Measurements from ENCODE around the gene UBC.
"Not testable (repeated sequence)": the region's sequence is repeated elsewhere in the genome, so short reads cannot be mapped to it uniquely, and the experiment has no call there.

The UBC gene

DNA sequence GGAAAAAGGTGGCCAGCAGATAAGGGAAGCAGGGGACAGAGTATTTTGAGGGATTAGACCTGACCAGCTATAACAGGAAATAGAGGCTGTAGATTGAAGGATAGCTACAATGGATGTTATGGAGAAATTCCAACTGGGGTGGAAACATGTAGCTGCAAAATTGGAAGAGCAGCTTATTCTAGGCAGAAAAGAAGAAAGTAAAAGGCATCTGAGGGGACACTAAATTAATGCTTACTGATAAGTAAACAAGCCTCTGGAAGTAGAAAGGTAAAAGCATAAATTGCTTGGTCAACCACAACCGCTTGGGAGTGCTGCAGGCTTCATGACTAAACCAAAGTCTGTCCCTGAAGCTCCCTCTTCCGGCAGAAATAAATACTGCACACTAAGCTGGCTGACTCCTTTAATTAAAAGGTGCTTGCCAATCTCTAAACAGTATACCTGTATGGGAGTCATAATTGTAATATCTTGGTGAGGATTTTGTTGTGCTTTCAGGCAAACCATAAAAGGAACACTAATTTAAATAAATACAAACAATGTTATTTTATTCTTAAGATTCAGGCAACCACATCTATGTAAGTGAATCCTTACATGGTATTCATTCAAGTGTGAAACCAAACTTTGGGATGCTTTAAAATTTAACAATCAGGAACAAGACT lies 7.7 kb downstream of the UBC start:
- no peak overlapping the region for H3K27ac ChIP-seq
- in situ Hi-C loops (cut with HindIII; ENCODE audit: low pct_ligation_motif_present, low sequenced_read_pairs), result no loop called here
- TF ChIP-seq, protein P1, sequence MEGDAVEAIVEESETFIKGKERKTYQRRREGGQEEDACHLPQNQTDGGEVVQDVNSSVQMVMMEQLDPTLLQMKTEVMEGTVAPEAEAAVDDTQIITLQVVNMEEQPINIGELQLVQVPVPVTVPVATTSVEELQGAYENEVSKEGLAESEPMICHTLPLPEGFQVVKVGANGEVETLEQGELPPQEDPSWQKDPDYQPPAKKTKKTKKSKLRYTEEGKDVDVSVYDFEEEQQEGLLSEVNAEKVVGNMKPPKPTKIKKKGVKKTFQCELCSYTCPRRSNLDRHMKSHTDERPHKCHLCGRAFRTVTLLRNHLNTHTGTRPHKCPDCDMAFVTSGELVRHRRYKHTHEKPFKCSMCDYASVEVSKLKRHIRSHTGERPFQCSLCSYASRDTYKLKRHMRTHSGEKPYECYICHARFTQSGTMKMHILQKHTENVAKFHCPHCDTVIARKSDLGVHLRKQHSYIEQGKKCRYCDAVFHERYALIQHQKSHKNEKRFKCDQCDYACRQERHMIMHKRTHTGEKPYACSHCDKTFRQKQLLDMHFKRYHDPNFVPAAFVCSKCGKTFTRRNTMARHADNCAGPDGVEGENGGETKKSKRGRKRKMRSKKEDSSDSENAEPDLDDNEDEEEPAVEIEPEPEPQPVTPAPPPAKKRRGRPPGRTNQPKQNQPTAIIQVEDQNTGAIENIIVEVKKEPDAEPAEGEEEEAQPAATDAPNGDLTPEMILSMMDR (IDR thresholded peaks at IDR 0.05; ENCODE audit: low read depth, low read length, missing control alignments), result peak; percentile 98
- peak; percentile 95 for DNase-seq
- peaks cover 13% of the 10 kb centered on the region for H3K36me3 ChIP-seq (replicated peaks)
- H3K27me3 ChIP-seq (replicated peaks), result no peaks in the 10 kb centered on the region
- no peak overlapping the region for H3K4me3 ChIP-seq (ENCODE audit: low read depth, low read length)

DNA sequence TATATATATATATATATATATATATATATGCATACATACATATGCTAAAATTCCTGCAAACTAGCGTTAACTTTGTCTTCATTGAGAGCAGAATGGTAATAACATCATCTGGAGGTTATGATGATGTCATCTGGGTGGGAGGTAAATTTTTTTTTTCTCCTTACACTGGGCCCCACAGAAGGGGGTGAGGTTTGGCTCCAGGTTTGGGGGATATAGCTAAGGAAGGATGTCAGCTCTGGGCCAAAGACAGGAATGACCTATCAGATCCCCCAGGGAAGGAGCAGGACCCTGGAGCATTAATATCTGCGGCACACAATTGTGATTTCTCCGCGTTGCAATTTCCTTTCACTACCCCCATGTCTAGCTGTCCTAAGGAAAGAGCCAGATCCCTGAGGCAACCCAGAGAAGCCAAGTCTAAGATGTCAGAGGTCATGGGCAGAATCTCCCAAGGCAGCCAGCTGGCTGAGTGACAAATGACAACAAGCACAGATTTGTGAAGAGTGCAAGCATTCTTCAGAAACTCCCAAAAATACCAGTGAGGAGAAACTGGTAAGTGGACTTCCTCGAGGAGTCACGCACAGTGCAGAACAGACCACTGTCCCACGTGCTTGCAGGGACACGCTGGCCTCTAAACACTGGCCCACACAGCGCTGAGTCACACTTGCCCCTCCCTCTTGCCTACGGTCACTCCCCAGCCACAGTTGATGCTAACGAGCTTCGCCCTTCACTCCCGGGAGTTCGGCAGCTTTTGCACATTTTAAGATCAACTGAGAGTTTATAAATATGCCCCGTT lies 9.9 kb downstream of the UBC start:
- H3K36me3 ChIP-seq (replicated peaks), result no peaks in the 10 kb centered on the region
- peak; percentile 94 for DNase-seq
- in situ Hi-C loops (cut with HindIII; ENCODE audit: low pct_ligation_motif_present, low sequenced_read_pairs), result no loop called here
- H3K4me3 ChIP-seq (ENCODE audit: low read depth, low read length), result no peak overlapping the region
- H3K27me3 ChIP-seq (replicated peaks), result no peaks in the 10 kb centered on the region
- peak overlapping the region; percentile 68 for H3K27ac ChIP-seq
- TF ChIP-seq, protein P1 (IDR thresholded peaks at IDR 0.05; ENCODE audit: low read depth, low read length, missing control alignments), result no peak

DNA sequence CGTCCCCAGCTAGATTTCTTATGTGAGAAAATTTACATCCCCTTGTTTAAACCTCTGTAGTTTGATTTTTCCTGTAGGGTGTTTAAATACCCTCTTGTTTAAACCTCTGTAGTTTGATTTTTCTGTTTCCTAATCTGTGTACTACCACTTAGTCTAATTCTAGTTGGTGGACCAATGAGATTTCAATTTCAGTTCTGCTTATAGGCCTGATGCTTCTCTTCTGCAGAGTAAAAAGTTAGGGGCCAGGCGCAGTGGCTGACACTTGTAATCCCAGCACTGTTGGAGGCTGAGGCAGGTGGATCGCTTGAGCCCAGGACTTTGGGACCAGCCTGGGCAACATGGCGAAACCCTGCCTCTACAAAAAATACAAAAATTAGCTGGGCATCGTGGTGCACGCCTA lies 11.5 kb downstream of the UBC start:
- in situ Hi-C loops (cut with HindIII; ENCODE audit: low pct_ligation_motif_present, low sequenced_read_pairs), result no loop called here
- H3K27ac ChIP-seq, result no peak overlapping the region
- no peaks in the 10 kb centered on the region for H3K27me3 ChIP-seq (replicated peaks)
- no peak for DNase-seq
- H3K4me3 ChIP-seq (ENCODE audit: low read depth, low read length), result no peak overlapping the region
- TF ChIP-seq, protein P1 (IDR thresholded peaks at IDR 0.05; ENCODE audit: low read depth, low read length, missing control alignments), result no peak
- H3K36me3 ChIP-seq (replicated peaks), result no peaks in the 10 kb centered on the region

DNA sequence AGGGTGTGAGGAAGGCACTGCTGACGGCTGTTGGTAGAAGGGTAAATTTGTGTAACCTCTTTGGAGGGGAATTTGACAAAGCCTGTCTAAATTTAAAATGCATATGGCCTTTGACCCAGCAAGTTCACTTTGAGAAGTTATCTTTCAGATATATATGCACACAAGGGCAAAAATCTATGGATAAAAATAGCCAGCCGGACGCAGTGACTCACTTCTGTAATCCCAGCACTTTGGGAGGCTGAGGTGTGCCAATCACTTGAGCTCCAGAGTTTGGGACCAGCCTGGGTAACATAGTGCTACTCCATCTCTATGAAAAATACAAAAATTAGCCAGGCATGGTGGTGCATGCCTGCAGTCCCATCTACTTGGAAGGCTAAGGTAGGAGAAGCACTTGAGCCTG lies 13.4 kb downstream of the UBC start:
- DNase-seq, result no peak
- no peak overlapping the region for H3K4me3 ChIP-seq (ENCODE audit: low read depth, low read length)

DNA sequence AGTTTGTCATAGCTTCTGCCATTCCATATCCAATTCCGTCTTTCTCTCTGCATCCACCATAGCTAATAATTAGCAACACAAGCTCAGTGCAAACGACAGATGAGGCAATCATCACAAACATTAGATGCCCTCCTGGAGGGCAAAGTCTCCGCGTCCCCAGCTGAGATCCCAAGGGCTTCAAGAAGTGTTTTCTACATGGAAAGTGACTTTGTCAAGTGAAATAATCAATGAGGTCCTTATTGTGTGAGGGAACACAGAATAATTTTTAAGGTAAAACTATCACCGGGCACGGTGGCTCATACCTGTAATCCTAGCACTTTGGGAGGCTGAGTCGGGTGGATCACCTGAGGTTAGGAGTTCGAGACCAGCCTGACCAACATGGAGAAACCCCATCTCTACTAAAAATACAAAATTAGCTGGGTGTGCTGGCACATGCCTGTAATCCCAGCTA lies 14.1 kb downstream of the UBC start:
- in situ Hi-C loops (cut with HindIII; ENCODE audit: low pct_ligation_motif_present, low sequenced_read_pairs); H3K27ac ChIP-seq: not testable (repeated sequence)

More for the DNA sequence above, 13.4 kb downstream of the UBC start:
- no peaks in the 10 kb centered on the region for H3K36me3 ChIP-seq (replicated peaks)
- no peak overlapping the region for H3K27ac ChIP-seq
- H3K27me3 ChIP-seq (replicated peaks), result no peaks in the 10 kb centered on the region
- TF ChIP-seq, protein P1 (IDR thresholded peaks at IDR 0.05; ENCODE audit: low read depth, low read length, missing control alignments), result no peak
- in situ Hi-C loops (cut with HindIII; ENCODE audit: low pct_ligation_motif_present, low sequenced_read_pairs), result no loop called here

DNA sequence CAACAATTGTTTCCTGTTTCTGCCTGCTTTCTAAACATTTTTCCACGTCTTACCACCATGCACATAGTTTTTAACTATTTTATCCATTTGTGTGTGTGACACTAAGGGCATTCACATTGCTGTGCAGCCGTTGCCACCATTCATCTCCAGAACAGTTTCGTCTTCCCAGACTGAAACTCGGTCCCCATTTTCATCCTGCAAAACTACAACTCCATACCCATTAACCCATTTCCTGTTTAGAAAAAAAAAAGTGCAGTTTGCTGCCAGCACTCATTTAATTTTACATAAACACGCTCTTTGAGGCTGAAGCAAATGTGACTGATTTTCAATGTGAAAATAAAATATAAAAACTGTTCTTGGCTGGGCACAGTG lies 15.5 kb downstream of the UBC start:
- Histone ChIP-seq H3K36me3 (replicated peaks) (no peaks in the 10 kb centered on the region), H3K4me3 (ENCODE audit: low read depth, low read length) (no peak overlapping the region), H3K27ac (no peak overlapping the region), H3K27me3 (replicated peaks) (no peaks in the 10 kb centered on the region)
- no peak for DNase-seq
- in situ Hi-C loops (cut with HindIII; ENCODE audit: low pct_ligation_motif_present, low sequenced_read_pairs), result no loop called here
- TF ChIP-seq, protein P1 (IDR thresholded peaks at IDR 0.05; ENCODE audit: low read depth, low read length, missing control alignments), result no peak

More for the DNA sequence above, 14.1 kb downstream of the UBC start:
- DNase-seq; H3K27me3 ChIP-seq (replicated peaks); H3K36me3 ChIP-seq (replicated peaks); H3K4me3 ChIP-seq (ENCODE audit: low read depth, low read length): not testable (repeated sequence)

Measured in brain microvascular endothelial cell (primary cell).